Measurements from ENCODE around the gene GOLGA8H. TPM values are rescaled to one million over a fixed set of nuclear protein-coding genes. Genes with fewer than 3 reads are reported as not detected.
"Not testable (repeated sequence)": the region's sequence is repeated elsewhere in the genome, so short reads cannot be mapped to it uniquely, and the experiment has no call there.

The GOLGA8H gene
- total RNA-seq, 2 experiments from 2014 or later, result not detected

DNA sequence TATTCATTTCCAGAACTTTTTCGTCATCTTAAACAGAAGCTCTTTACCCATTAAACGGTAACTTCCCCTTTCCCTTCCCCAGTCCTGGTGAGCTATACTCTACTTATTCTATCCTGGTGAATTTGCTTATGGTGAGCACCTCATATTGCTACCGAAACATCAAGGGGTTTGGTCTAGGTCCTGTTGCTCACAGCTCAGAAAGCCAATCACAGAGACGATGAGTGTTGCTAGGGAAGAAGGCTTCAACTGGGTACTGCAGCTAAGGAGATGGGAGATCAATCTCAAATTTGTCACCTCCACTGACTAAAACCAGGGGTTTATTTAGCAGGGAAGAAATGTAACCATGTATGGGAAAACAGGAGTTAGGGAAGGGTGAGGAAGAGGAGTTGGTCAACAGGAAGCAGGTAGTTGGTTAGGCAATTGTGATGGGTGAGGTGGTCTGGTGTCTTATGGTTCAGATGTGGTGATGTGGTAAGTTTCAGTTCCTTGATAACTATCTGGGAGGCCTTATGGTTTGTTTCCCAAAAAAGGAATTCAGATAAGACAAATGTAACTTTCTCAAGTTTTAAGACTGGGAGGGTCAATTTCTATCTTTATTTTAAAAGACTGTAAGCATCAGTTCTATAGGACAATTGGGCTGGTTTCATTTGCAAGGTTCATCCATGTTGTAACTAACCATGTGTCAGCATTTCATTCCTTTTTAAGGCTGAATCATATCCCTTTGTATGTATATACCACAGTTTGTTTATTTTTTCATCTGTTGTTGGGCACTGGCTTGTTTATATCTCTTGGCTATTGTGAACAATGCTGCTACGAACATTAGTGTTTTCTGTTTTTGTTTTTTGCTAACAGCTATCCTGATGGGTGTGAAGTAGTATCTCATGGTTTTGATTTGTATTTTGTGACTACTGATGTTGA lies 46.4 kb downstream of the GOLGA8H start:
- POLR2A ChIA-PET, result no interaction called here
- DNase-seq, result no peak
- Mint-ChIP-seq H3K27ac (no peak overlapping the region), H3K4me3 (no peak overlapping the region), H3K36me3 (peaks cover 45% of the 10 kb centered on the region), H3K27me3 (no peaks in the 10 kb centered on the region), H3K4me1 (ENCODE audit: low read depth) (peaks cover 14% of the 10 kb centered on the region), H3K9me3 (no peaks in the 10 kb centered on the region)
- CTCF ChIA-PET, result no interaction called here
- intact Hi-C loops (cut with micrococcal nuclease), result no loop called here

DNA sequence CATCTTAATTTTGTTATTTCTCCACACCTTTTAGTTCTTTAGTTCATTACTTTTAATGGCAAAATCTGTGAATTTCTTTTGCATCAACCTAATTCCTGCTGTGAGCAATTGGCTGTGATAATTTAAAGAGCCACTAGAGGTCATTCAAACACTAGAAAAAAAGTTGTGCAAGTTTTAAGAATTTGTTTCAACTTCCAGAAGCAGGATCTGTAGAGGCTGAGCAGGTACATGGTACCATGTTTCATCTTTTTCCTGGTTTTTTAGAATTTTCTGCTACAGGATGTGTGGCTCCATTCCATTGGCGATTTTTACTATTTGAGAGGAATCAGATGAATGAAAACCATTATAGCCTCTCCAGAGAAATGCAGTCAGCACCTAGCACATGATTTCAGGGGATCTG lies 57.3 kb downstream of the GOLGA8H start:
- DNase-seq; H3K27ac Mint-ChIP-seq; H3K27me3 Mint-ChIP-seq; H3K9me3 Mint-ChIP-seq; intact Hi-C loops (cut with micrococcal nuclease); POLR2A ChIA-PET; H3K4me3 Mint-ChIP-seq; H3K4me1 Mint-ChIP-seq (ENCODE audit: low read depth): not testable (repeated sequence)
- CTCF ChIA-PET, result interaction anchor here (0.7 to 1.4 kb wide), 2 partner anchors 92 to 468 kb away, joined by 3 to 6 read pairs; no protein-coding TSS in a partner anchor
- peaks cover 10% of the 10 kb centered on the region for H3K36me3 Mint-ChIP-seq

Other genes with a start within 250 kb of the GOLGA8H start
- gene CHRFAM7A, start 210.5 kb upstream of the GOLGA8H start, total RNA-seq, result under 1 TPM in 1 of 2 experiments, not detected in 1; 0.90 TPM
- gene GOLGA8R, start 189.8 kb upstream of the GOLGA8H start, total RNA-seq, result under 1 TPM; 0.14 to 0.56 TPM
- gene GOLGA8Q, start 52.0 kb upstream of the GOLGA8H start, total RNA-seq, result under 1 TPM in 1 of 2 experiments, not detected in 1; 0.33 TPM

Measured in activated CD4-positive, alpha-beta memory T cell treated with anti-CD3 and anti-CD28 coated beads for 36 hours (primary cell).